Measurements from ENCODE around the gene IL1B.

GRCh38 chr2:112788653-112789052 is 47.9 kb downstream of the IL1B start:
- TF ChIP-seq CTCF (IDR thresholded peaks at IDR 0.05), result no peak
- TF ChIP-seq POLR2A (IDR thresholded peaks at IDR 0.05), result no peak

All from uterus (tissue), 2 donors.